DND-41 (cell line): ENCODE results near the gene NBAS.

ENCODE experiments used
- ATAC-seq: fragments of 200-7000 bp; cut with Tn5 transposase; 3 replicates; pipeline ENCODE4 v1.9.1; 2021; ENCODE audit warnings: low read depth; ENCODE audit not compliant: insufficient read depth
- DNase-seq: peaks from one replicate; pipeline ENCODE4 v3.0.0-alpha.2; 2020
- H2AFZ ChIP-seq: 2 replicates; pipeline ENCODE4 v1.6.0; 2012; ENCODE audit warnings: low read depth, low read length
- H3K27ac ChIP-seq: 2 replicates; pipeline ENCODE4 v1.5.1; 2012; ENCODE audit warnings: low read length, inconsistent platforms
- H3K27me3 ChIP-seq: fragments of 200-600 bp; sonication (generic); 2 replicates; pipeline ENCODE4 v1.6.0; 2012; ENCODE audit warnings: low read length, mild to moderate bottlenecking, inconsistent platforms; ENCODE audit not compliant: insufficient read depth, poor library complexity
- H3K36me3 ChIP-seq: 2 replicates; pipeline ENCODE4 v1.5.1; 2012; ENCODE audit warnings: low read length, inconsistent platforms; ENCODE audit not compliant: insufficient read depth
- H3K4me1 ChIP-seq: 2 replicates; pipeline ENCODE4 v1.5.1; 2012; ENCODE audit warnings: mild to moderate bottlenecking, low read length; ENCODE audit not compliant: insufficient read depth
- H3K4me2 ChIP-seq: 2 replicates; pipeline ENCODE4 v1.6.0; 2012; ENCODE audit warnings: mild to moderate bottlenecking, moderate library complexity, low read length, inconsistent platforms; ENCODE audit not compliant: insufficient read depth
- H3K4me3 ChIP-seq, 2 experiments: fragments of 200-600 bp in 1 of 2; shearing (Covaris generic) in 1 of 2; 2 replicates each; pipeline ENCODE4 v1.5.1; 2012 to 2016; ENCODE audit warnings: inconsistent platforms in 2 of 2, low read length in 2 of 2, mild to moderate bottlenecking in 2 of 2, low read depth in 1 of 2, moderate library complexity in 1 of 2
- H3K79me2 ChIP-seq: 2 replicates; pipeline ENCODE4 v1.6.0; 2012; ENCODE audit warnings: low read length, inconsistent platforms; ENCODE audit not compliant: insufficient read depth
- H3K9ac ChIP-seq: 2 replicates; pipeline ENCODE4 v1.6.0; 2012; ENCODE audit warnings: low read depth, mild to moderate bottlenecking, inconsistent platforms, low read length, moderate library complexity
- H3K9me3 ChIP-seq: 2 replicates; pipeline ENCODE4 v1.5.1; 2012; ENCODE audit warnings: low read length, moderate library complexity, mild to moderate bottlenecking, inconsistent platforms; ENCODE audit not compliant: insufficient read depth, severe bottlenecking
- H4K20me1 ChIP-seq: 2 replicates; pipeline ENCODE4 v1.6.0; 2012; ENCODE audit warnings: low read length; ENCODE audit not compliant: insufficient read depth
- EZH2 ChIP-seq: IDR thresholded peaks from 3 replicates; pipeline ENCODE4 v1.6.1; 2012; ENCODE audit warnings: borderline replicate concordance, low read depth, mild to moderate bottlenecking, moderate library complexity, low read length, inconsistent platforms; ENCODE audit not compliant: severe bottlenecking
- TF ChIP-seq, protein P1 (sequence below): IDR thresholded peaks from 2 replicates; pipeline ENCODE4 v1.5.1; 2012; ENCODE audit warnings: borderline replicate concordance, low read length, moderate library complexity, mild to moderate bottlenecking; ENCODE audit not compliant: poor library complexity, severe bottlenecking; ENCODE audit errors: extremely low read depth

NBAS gene

DNA sequence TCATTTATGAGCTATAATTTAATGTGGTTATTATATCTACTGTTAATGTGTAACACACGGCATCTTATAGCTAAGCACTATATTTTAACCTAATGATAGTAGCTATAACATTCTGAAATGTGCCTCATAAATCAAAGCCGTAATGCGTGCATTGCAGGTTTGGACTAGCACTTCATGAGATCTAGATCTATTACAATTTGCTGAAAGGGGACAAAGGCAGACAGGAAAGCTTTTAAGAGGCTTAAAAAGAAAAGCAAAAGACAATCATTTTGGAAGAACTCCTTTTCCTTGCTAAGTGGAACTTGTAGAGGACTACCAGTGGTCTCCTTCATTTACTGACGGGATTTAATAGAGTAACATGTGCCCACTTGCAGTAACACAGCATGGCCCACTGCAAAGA is 213.1 kb downstream of the NBAS start:
- ATAC-seq = no peak
- Histone ChIP-seq H3K9me3 (no peaks in the 10 kb centered on the region), H3K27ac (no peak overlapping the region), H2AFZ (no peak overlapping the region), H3K9ac (no peak overlapping the region), H3K79me2 (no peaks in the 10 kb centered on the region), H4K20me1 (no peaks in the 10 kb centered on the region), H3K36me3 (peaks cover 10% of the 10 kb centered on the region), H3K4me2 (no peak overlapping the region), H3K4me1 (no peaks in the 10 kb centered on the region), H3K4me3 (no peak overlapping the region), H3K27me3 (no peaks in the 10 kb centered on the region)
- no peak for DNase-seq
- TF ChIP-seq, protein P1, sequence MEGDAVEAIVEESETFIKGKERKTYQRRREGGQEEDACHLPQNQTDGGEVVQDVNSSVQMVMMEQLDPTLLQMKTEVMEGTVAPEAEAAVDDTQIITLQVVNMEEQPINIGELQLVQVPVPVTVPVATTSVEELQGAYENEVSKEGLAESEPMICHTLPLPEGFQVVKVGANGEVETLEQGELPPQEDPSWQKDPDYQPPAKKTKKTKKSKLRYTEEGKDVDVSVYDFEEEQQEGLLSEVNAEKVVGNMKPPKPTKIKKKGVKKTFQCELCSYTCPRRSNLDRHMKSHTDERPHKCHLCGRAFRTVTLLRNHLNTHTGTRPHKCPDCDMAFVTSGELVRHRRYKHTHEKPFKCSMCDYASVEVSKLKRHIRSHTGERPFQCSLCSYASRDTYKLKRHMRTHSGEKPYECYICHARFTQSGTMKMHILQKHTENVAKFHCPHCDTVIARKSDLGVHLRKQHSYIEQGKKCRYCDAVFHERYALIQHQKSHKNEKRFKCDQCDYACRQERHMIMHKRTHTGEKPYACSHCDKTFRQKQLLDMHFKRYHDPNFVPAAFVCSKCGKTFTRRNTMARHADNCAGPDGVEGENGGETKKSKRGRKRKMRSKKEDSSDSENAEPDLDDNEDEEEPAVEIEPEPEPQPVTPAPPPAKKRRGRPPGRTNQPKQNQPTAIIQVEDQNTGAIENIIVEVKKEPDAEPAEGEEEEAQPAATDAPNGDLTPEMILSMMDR = no peak
- TF ChIP-seq EZH2 = no peak

DNA sequence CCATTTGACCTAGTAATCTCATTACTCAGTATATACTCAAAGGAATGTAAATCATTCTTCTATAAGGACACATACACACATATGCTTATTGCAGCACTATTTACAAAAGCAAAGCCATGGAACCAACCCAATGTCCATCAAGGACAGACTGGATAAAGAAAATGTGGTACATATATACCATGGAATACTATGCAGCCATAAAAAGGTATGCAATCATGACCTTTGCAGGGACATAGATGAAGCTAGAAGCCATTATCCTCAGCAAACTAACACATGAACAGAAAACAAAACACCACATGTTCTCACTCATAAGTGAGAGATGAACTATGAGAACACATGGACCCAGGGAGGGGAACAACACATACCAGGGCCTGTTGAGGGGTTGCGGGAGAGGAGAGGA is 214.5 kb downstream of the NBAS start:
- Histone ChIP-seq H2AFZ (no peak overlapping the region), H3K9me3 (no peaks in the 10 kb centered on the region), H3K4me1 (no peaks in the 10 kb centered on the region), H3K27ac (no peak overlapping the region), H3K4me3 (no peak overlapping the region), H3K9ac (no peak overlapping the region), H3K4me2 (no peak overlapping the region), H3K36me3 (peaks cover 5% of the 10 kb centered on the region; the same call in 1 of the 2 replicates), H3K79me2 (no peaks in the 10 kb centered on the region), H4K20me1 (no peaks in the 10 kb centered on the region), H3K27me3 (no peaks in the 10 kb centered on the region)
- DNase-seq (no peak), ATAC-seq (no peak)
- TF ChIP-seq EZH2 = no peak
- TF ChIP-seq, protein P1 = no peak

DNA sequence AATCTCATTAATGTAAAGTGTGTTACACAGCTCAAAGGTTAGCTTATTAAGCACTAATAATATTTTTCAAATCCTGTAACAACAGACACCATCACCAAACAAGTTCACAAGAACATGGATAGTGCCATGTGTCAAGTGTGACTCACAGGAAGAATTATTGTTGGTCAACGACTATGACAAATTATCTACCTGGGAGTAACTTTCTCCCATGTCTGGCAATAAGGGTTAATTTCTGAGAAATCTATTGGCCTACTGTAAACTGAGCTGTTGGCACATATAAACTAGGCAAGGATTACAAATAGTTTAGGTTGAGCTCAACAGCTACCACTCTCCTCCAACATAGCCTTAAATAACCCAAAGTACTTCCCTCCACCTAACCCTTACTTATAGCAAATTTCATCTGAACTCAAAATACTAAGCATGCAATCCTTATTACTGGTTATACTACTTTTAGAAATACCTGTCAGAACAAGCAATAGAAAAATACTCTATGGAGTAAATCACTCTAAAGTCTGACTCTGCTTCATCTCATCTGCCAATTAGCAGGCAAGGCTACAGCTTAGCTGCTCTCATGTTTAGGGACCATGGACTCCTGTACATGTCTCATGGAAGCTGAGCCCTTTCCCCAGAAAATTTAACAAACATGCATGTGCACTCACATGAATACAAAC is 223.0 kb downstream of the NBAS start:
- Histone ChIP-seq H3K4me2 (no peak overlapping the region), H3K4me3 (no peak overlapping the region)

More for the DNA sequence above, 223.0 kb downstream of the NBAS start:
- Histone ChIP-seq H3K4me1 (peaks cover 14% of the 10 kb centered on the region), H3K9ac (no peak overlapping the region), H3K27me3 (no peaks in the 10 kb centered on the region), H2AFZ (no peak overlapping the region), H3K9me3 (no peaks in the 10 kb centered on the region), H3K79me2 (no peaks in the 10 kb centered on the region), H3K36me3 (peaks cover 7% of the 10 kb centered on the region; the same call in 1 of the 2 replicates), H3K27ac (no peak overlapping the region), H4K20me1 (no peaks in the 10 kb centered on the region)
- TF ChIP-seq, protein P1 = no peak
- no peak for TF ChIP-seq EZH2
- ATAC-seq (no peak), DNase-seq (no peak)
